PC-9 (cell line): ENCODE data around the gene PIK3R6. TPM values are rescaled to one million over a fixed set of nuclear protein-coding genes. Genes with fewer than 3 reads are reported as not detected.

Source experiments
- BruUV-seq: library from RNA; stranded (reverse); fragments of 400-500 nt; replicated peaks from 2 replicates; lab custom pipeline; 2021; lab: Mats Ljungman, UMichigan
- CTCF ChIA-PET: fragments of 300-600 bp; sonication (Branson Sonifier 250); formaldehyde crosslinking; loops from one replicate; lab custom pipeline; 2022; ENCODE audit warnings: antibody characterized with exemption; lab: Charles Lee
- POLR2A ChIA-PET: fragments of 300-600 bp; sonication (Branson Sonifier 250); formaldehyde crosslinking; loops from one replicate; lab custom pipeline; 2022; ENCODE audit warnings: antibody characterized with exemption; ENCODE audit not compliant: unreplicated experiment; lab: Charles Lee
- DNase-seq, 2 experiments: peaks; one replicate each; pipeline versions ENCODE4 v3.0.0 to v3.0.0-alpha.2; 2015 to 2022; ENCODE audit warnings: mixed read lengths in 1 of 2
- H2AFZ ChIP-seq: fragments of 200-600 bp; sonication (generic); 2 replicates; pipeline ENCODE4 v1.8.1; 2017; ENCODE audit warnings: antibody characterized with exemption
- H3F3A ChIP-seq: fragments of 200-600 bp; sonication (generic); 2 replicates; pipeline ENCODE4 v1.8.1; 2017; ENCODE audit warnings: antibody characterized with exemption, mild to moderate bottlenecking, low read depth; ENCODE audit not compliant: insufficient read depth
- H3K27ac ChIP-seq: fragments of 200-600 bp; sonication (generic); 2 replicates; pipeline ENCODE4 v1.6.1; 2016; ENCODE audit warnings: mixed run types
- H3K27me3 ChIP-seq: fragments of 200-600 bp; sonication (generic); 2 replicates; pipeline ENCODE4 v1.6.1; 2016; ENCODE audit warnings: low read depth, mixed run types; ENCODE audit not compliant: insufficient read depth
- H3K36me3 ChIP-seq: fragments of 200-600 bp; sonication (generic); 2 replicates; pipeline ENCODE4 v1.6.1; 2016; ENCODE audit warnings: low read depth, mixed run types
- H3K4me1 ChIP-seq: fragments of 200-600 bp; sonication (generic); replicated peaks from 2 replicates; pipeline ENCODE4 v1.6.1; 2016; ENCODE audit warnings: mixed run types; ENCODE audit not compliant: insufficient read depth
- H3K4me2 ChIP-seq: fragments of 200-600 bp; sonication (generic); 2 replicates; pipeline ENCODE4 v1.6.1; 2017; ENCODE audit warnings: mixed run types
- H3K4me3 ChIP-seq: fragments of 200-600 bp; sonication (generic); 2 replicates; pipeline ENCODE4 v1.6.1; 2016; ENCODE audit warnings: mixed run types
- H3K79me2 ChIP-seq: fragments of 200-600 bp; sonication (generic); 2 replicates; pipeline ENCODE4 v1.6.1; 2017; ENCODE audit warnings: low read depth, mixed run types
- H3K9me2 ChIP-seq: fragments of 200-600 bp; sonication (generic); 2 replicates; pipeline ENCODE4 v1.8.1; 2017; ENCODE audit warnings: mild to moderate bottlenecking; ENCODE audit not compliant: insufficient read depth
- H3K9me3 ChIP-seq: fragments of 200-600 bp; sonication (generic); 2 replicates; pipeline ENCODE4 v1.8.1; 2016; ENCODE audit warnings: low read depth; ENCODE audit not compliant: insufficient read depth
- H4K20me1 ChIP-seq: fragments of 200-600 bp; sonication (generic); 2 replicates; pipeline ENCODE4 v1.8.1; 2017; ENCODE audit not compliant: insufficient read depth
- CTCF ChIP-seq: fragments of 200-600 bp; sonication (generic); conservative IDR thresholded peaks from 2 replicates; pipeline ENCODE4 v1.6.1; 2017; ENCODE audit warnings: mixed run types, antibody characterized with exemption, mild to moderate bottlenecking, moderate library complexity
- EZH2 ChIP-seq: fragments of 200-600 bp; sonication (generic); IDR thresholded peaks from 2 replicates; pipeline ENCODE4 v1.8.0; 2017; ENCODE audit warnings: antibody characterized with exemption, low read depth
- intact Hi-C: fragments of 100-400 bp; cut with micrococcal nuclease; formaldehyde crosslinking; loops from one replicate; pipeline ENCODE4 v1.10.0; 2022; ENCODE audit not compliant: unreplicated experiment
- total RNA-seq: library from RNA; stranded (reverse); gene quantifications from 2 replicates; pipeline ENCODE4 v1.2.3, GENCODE V29; 2021

PIK3R6 gene
- total RNA-seq, 1 experiment from 2014 or later, result not detected

DNA sequence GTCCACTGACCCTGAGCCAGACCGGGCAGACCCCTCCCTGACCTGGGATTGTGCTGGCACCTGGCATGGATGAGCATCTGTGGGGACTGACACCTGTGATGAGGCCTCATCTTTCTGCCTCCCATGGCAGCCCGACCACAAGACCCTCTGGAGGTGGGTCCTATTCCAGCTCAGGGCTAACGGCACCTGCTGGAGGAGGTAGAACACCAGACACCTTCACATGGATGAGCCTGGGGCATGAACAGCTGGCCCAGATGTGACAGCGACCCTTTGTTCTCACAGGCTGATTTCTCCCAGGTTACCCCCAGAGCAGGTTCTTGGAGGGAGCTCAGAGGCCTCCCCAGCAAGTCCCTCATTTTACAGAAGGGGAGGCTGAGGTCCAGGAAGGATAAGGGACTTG lies 46.4 kb upstream of the PIK3R6 start:
- Histone ChIP-seq H3K9me3 (no peaks in the 10 kb centered on the region), H3K27me3 (peaks cover 54% of the 10 kb centered on the region), H2AFZ (no peak overlapping the region), H3K27ac (no peak overlapping the region), H3K4me2 (no peak overlapping the region), H3K36me3 (no peaks in the 10 kb centered on the region), H3K9me2 (no peaks in the 10 kb centered on the region), H3K4me3 (no peak overlapping the region), H4K20me1 (no peaks in the 10 kb centered on the region), H3K4me1 (no peaks in the 10 kb centered on the region), H3K79me2 (no peaks in the 10 kb centered on the region), H3F3A (no peaks in the 10 kb centered on the region)
- intact Hi-C loops, result no loop called here
- ChIA-PET POLR2A (no interaction called here), CTCF (no interaction called here)
- BruUV-seq, result no TSS peak
- no peak for DNase-seq
- TF ChIP-seq EZH2 (no peak), CTCF (no peak)

GRCh38 chr17:8913091-8913490 lies 45.6 kb upstream of the PIK3R6 start:
- DNase-seq, result no peak
- Histone ChIP-seq H3K4me1 (no peaks in the 10 kb centered on the region), H3K4me2 (no peak overlapping the region), H3K27ac (no peak overlapping the region), H3K79me2 (no peaks in the 10 kb centered on the region), H3K36me3 (no peaks in the 10 kb centered on the region), H2AFZ (no peak overlapping the region), H3K9me3 (no peaks in the 10 kb centered on the region), H3K4me3 (no peak overlapping the region), H3K9me2 (no peaks in the 10 kb centered on the region), H3K27me3 (peaks cover 59% of the 10 kb centered on the region), H4K20me1 (no peaks in the 10 kb centered on the region), H3F3A (no peaks in the 10 kb centered on the region)
- intact Hi-C loops, result no loop called here
- ChIA-PET CTCF (no interaction called here), POLR2A (no interaction called here)
- TF ChIP-seq CTCF, result no peak
- TF ChIP-seq EZH2, result no peak
- BruUV-seq, result no TSS peak

GRCh38 chr17:8912084-8912981 lies 44.9 kb upstream of the PIK3R6 start:
- no peaks in the 10 kb centered on the region for H4K20me1 ChIP-seq
- CTCF ChIA-PET, result no interaction called here
- BruUV-seq, result no TSS peak
- no peaks in the 10 kb centered on the region for H3F3A ChIP-seq
- no peak overlapping the region for H3K4me3 ChIP-seq
- H3K27me3 ChIP-seq, result peaks cover 66% of the 10 kb centered on the region
- DNase-seq, result no peak
- H3K4me1 ChIP-seq, result no peaks in the 10 kb centered on the region
- no peak overlapping the region for H3K27ac ChIP-seq
- H3K9me2 ChIP-seq, result no peaks in the 10 kb centered on the region
- H3K36me3 ChIP-seq, result no peaks in the 10 kb centered on the region
- H3K4me2 ChIP-seq, result no peak overlapping the region
- no peaks in the 10 kb centered on the region for H3K9me3 ChIP-seq
- no peak overlapping the region for H2AFZ ChIP-seq
- TF ChIP-seq EZH2, result no peak
- TF ChIP-seq CTCF, result no peak
- intact Hi-C loops, result no loop called here
- H3K79me2 ChIP-seq, result no peaks in the 10 kb centered on the region
- POLR2A ChIA-PET, result no interaction called here
